Activated naive CD4-positive, alpha-beta T cell (primary cell): Measurements from ENCODE around the gene ARMC9.
A peak's percentile ranks its signal among the peaks of the same experiment; 100 is the strongest.
"Not testable (repeated sequence)": the region's sequence is repeated elsewhere in the genome, so short reads cannot be mapped to it uniquely, and the experiment has no call there.

Source experiments
- DNase-seq, 4 experiments: peaks; one replicate each; lab custom pipeline; 2025; lab: John Stamatoyannopoulos, UW

ARMC9 gene

GRCh38 chr2:231198291-231199173 is at the start of gene ARMC9:
ARMC9 (plus strand) TSS chr2:231198631; CDS start chr2:231206239, 7,608 bp downstream.
- DNase-seq, result peak; percentile 28 to 56 (median 34)

GRCh38 chr2:231152800-231153557 is 45.5 kb upstream of the ARMC9 start:
- DNase-seq, result no peak

- DNase-seq, result no peak
Observed at GRCh38 chr2:231159306-231159705, 39.1 kb upstream of the ARMC9 start.

- DNase-seq, result no peak
Observed at GRCh38 chr2:231160701-231161100, 37.7 kb upstream of the ARMC9 start.

GRCh38 chr2:231161252-231161839 is 37.1 kb upstream of the ARMC9 start:
- DNase-seq, result no peak

- no peak for DNase-seq
Observed at GRCh38 chr2:231161877-231162329, 36.5 kb upstream of the ARMC9 start.

GRCh38 chr2:231163011-231163410 is 35.4 kb upstream of the ARMC9 start:
- DNase-seq, result no peak

GRCh38 chr2:231163414-231164095 is 34.9 kb upstream of the ARMC9 start:
- DNase-seq, result no peak

GRCh38 chr2:231167745-231168459 is 30.5 kb upstream of the ARMC9 start:
- no peak for DNase-seq

- no peak for DNase-seq
Observed at GRCh38 chr2:231168460-231169139, 29.8 kb upstream of the ARMC9 start.

GRCh38 chr2:231169488-231169887 is 28.9 kb upstream of the ARMC9 start:
- DNase-seq, result no peak

- DNase-seq, result no peak
Observed at GRCh38 chr2:231170055-231170454, 28.4 kb upstream of the ARMC9 start.

GRCh38 chr2:231172025-231172424 is 26.4 kb upstream of the ARMC9 start:
- DNase-seq, result no peak

- no peak for DNase-seq
Observed at GRCh38 chr2:231174211-231174651, 24.2 kb upstream of the ARMC9 start.

- DNase-seq, result no peak
Observed at GRCh38 chr2:231176066-231176465, 22.4 kb upstream of the ARMC9 start.

GRCh38 chr2:231177156-231178025 is 21.0 kb upstream of the ARMC9 start:
- DNase-seq, result no peak

GRCh38 chr2:231178805-231179204 is 19.6 kb upstream of the ARMC9 start:
- not testable (repeated sequence) for DNase-seq

GRCh38 chr2:231181860-231182512 is 16.4 kb upstream of the ARMC9 start:
- DNase-seq, result no peak

- no peak for DNase-seq
Observed at GRCh38 chr2:231182513-231182899, 15.9 kb upstream of the ARMC9 start.
